Activated T-cell treated with anti-CD3 and anti-CD28 coated beads, Interleukin-2, amount 50 U/mL, for 4 hours (primary cell): Measurements from ENCODE around the gene PLEKHA7. TPM values are rescaled to one million over a fixed set of nuclear protein-coding genes. Genes with fewer than 3 reads are reported as not detected.
A peak's percentile ranks its signal among the peaks of the same experiment; 100 is the strongest.
"Not testable (repeated sequence)": the region's sequence is repeated elsewhere in the genome, so short reads cannot be mapped to it uniquely, and the experiment has no call there.

Experiments used
- ATAC-seq, 2 donors: fragments of 200-7000 bp; cut with Tn5 transposase; one replicate each; pipeline ENCODE4 v1.10.0; 2021
- DNase-seq: peaks from one replicate; pipeline ENCODE4 v3.0.0-alpha.2; 2020
- H3K27me3 Mint-ChIP-seq: one replicate; pipeline ENCODE4 v1.8.0; 2021; ENCODE audit warnings: low read depth, mixed read lengths
- H3K36me3 Mint-ChIP-seq: one replicate; pipeline ENCODE4 v1.8.0; 2022; ENCODE audit warnings: mixed read lengths; ENCODE audit not compliant: insufficient read depth
- H3K4me1 Mint-ChIP-seq: one replicate; pipeline ENCODE4 v1.8.0; 2021; ENCODE audit warnings: low read depth, mixed read lengths
- H3K4me3 Mint-ChIP-seq: one replicate; pipeline ENCODE4 v1.8.0; 2021; ENCODE audit warnings: mild to moderate bottlenecking, moderate library complexity, mixed read lengths
- H3K9me3 Mint-ChIP-seq: one replicate; pipeline ENCODE4 v1.8.0; 2021; ENCODE audit warnings: mixed read lengths
- total RNA-seq, 3 donors: library from RNA; stranded (reverse); gene quantifications; one replicate each; pipeline ENCODE4 v1.2.1, GENCODE V29; 2021

Gene PLEKHA7
- total RNA-seq, 3 donors from 2014 or later, result 2.7 to 3.4 (median 2.7) TPM

DNA sequence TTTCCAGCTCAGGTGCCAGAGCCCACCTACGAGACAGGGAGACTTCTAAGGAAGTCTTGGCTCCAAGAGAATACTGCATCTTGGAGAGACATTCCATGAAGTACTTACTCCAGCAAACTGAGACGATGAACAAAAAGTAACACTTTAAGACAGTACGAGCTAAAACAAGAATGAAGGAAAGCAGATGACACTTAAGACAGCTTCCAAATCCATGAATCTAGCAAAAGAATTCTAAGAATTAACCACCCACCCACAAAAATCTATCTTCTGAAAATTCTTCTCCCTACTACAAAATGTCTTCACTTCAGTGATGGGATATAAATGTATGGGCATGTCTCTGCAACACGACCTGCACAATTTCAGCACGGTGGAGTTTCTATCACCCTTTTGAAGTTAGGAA, 142.8 kb downstream of the PLEKHA7 start:
- Mint-ChIP-seq H3K27me3 (no peaks in the 10 kb centered on the region), H3K9me3 (no peaks in the 10 kb centered on the region), H3K4me3 (no peak overlapping the region), H3K4me1 (peaks cover 3% of the 10 kb centered on the region), H3K36me3 (no peaks in the 10 kb centered on the region)
- ATAC-seq, result no peak
- DNase-seq, result no peak

DNA sequence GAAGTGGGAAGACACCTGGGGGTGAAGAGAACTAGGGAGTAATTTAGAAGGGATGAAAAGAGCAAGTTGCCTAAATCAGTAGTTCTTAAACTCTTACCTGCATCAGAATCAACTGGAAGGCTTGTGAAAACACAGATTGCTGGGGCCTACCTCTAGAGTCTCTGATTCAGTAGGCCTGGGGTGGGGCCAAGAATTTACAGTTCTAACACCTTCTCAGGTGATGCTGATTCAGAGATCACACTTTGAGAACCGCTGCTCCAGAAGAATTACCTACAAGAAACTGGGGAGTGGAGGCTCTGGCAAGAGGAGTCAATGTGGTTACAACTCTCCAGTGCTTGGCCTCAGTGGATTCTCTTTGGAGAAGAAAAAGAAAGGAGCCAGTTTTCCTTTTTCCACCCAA, 147.1 kb downstream of the PLEKHA7 start:
- DNase-seq (no peak), ATAC-seq (no peak)
- H3K4me3 Mint-ChIP-seq, result no peak overlapping the region
- peaks cover 7% of the 10 kb centered on the region for H3K36me3 Mint-ChIP-seq
- no peaks in the 10 kb centered on the region for H3K27me3 Mint-ChIP-seq
- peaks cover 11% of the 10 kb centered on the region for H3K4me1 Mint-ChIP-seq
- H3K9me3 Mint-ChIP-seq, result peaks cover 5% of the 10 kb centered on the region

DNA sequence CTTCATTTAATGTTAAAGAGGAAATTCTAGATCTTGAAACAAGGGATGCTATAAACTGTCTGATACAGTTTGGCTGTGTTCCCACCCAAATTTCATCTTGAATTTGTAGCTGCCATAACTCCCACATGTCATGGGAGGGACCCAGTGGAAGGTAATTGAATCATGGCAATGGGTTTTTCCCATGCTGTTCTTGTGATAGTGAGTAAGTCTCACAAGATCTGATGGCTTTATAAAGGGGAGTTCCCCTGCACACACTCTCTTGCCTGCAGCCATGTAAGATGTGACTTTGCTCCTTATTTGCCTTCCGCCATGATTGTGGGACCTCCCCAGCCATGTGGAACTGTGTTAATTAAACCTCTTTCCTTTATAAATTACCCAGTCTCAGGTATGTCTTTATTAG, 149.8 kb downstream of the PLEKHA7 start:
- DNase-seq, H3K4me3 Mint-ChIP-seq: not testable (repeated sequence)
- peak; percentile 79 for ATAC-seq

DNA sequence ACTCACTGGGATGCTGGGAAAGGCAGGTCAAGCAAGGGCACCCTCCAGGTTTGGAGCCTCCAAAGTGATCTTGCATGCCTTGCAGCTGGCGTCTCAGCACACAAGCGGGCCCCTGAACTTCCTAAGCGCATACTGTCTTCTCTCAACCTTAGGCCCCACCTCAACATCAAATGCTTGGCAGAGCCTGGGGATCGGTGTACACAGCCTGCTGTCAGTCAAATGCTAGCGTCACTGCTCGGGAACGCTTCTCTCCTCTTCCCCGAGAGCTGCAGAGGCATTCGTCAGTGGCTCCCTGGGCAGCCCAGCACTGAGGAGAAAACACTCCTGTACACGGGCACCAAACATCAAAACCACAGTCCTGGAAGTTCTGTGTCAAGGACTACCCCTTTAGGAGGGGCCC, 150.8 kb downstream of the PLEKHA7 start:
- ATAC-seq, result no peak
- H3K4me1 Mint-ChIP-seq, result peaks cover 11% of the 10 kb centered on the region
- H3K36me3 Mint-ChIP-seq, result peaks cover 7% of the 10 kb centered on the region
- H3K27me3 Mint-ChIP-seq, result no peaks in the 10 kb centered on the region
- no peak for DNase-seq
- peaks cover 5% of the 10 kb centered on the region for H3K9me3 Mint-ChIP-seq
- no peak overlapping the region for H3K4me3 Mint-ChIP-seq

More for the DNA sequence above, 149.8 kb downstream of the PLEKHA7 start:
- H3K9me3 Mint-ChIP-seq, H3K36me3 Mint-ChIP-seq, H3K27me3 Mint-ChIP-seq: not testable (repeated sequence)
- H3K4me1 Mint-ChIP-seq, result peaks cover 11% of the 10 kb centered on the region

DNA sequence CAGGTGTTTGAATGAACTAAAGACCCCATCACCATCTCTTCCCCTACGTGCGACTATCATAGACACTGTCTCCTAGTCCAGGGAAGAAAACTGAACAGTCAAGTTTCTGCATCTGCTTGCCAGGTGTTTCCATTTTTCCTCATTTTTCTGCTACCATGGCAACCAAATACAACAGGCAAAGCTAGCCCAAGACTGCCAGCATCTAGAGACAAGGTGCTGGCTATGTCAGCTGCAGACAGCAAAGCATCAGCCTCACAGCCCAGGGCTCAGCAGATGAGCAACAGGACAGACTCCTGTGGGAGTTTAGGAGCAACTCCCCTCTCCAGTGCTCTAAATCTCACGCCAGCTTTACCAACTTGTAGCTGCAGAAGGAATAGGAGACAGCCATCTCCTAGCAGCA, 151.5 kb downstream of the PLEKHA7 start:
- ATAC-seq (no peak), DNase-seq (no peak)
- H3K27me3 Mint-ChIP-seq, result no peaks in the 10 kb centered on the region
- H3K4me1 Mint-ChIP-seq, result peaks cover 11% of the 10 kb centered on the region
- H3K9me3 Mint-ChIP-seq, result peaks cover 5% of the 10 kb centered on the region
- no peak overlapping the region for H3K4me3 Mint-ChIP-seq
- peaks cover 7% of the 10 kb centered on the region for H3K36me3 Mint-ChIP-seq

DNA sequence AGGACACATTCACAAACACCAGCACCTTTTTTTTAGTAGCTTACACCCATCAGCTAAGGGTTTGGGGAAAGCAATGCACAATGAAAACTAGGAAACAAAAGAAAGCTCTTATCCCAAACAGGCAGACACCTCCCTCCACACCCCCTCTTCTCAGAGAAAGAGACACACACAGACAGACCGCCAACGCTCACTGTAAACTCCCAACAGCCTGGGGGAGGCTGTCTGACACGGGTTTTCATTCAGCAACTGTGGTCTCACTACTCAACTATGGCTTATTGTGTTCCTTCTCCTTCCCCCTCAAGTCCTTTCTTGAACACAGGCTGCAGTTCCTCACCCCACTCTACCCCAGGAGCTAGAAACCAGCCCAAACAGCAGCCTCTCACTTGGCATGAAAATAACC, 152.4 kb downstream of the PLEKHA7 start:
- DNase-seq, result no peak
- Mint-ChIP-seq H3K9me3 (peaks cover 5% of the 10 kb centered on the region), H3K36me3 (peaks cover 7% of the 10 kb centered on the region), H3K27me3 (no peaks in the 10 kb centered on the region), H3K4me3 (no peak overlapping the region), H3K4me1 (peaks cover 11% of the 10 kb centered on the region)
- no peak for ATAC-seq

DNA sequence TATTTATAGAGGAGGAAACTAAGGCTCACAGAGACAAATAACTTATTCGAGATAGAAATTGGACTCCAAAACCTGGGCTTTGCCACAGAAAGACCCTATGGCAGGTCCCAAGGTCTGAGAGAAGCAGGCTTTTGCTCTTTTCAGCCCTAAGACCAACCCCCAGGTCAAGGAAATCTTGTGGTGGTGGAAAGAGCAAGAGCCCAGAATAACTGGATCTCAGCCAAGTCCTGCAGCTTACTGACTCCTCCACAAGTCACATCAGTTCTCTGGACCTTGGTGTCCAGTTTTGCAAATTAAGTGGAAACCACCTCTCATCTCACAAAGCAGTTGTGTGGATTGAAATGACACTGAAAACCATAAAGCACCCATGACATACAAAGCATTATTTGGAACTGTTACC, 153.6 kb downstream of the PLEKHA7 start:
- H3K4me1 Mint-ChIP-seq, result peaks cover 8% of the 10 kb centered on the region
- H3K36me3 Mint-ChIP-seq, result peaks cover 7% of the 10 kb centered on the region
- H3K27me3 Mint-ChIP-seq, result no peaks in the 10 kb centered on the region
- no peak for ATAC-seq
- DNase-seq, result no peak
- H3K9me3 Mint-ChIP-seq, result peaks cover 5% of the 10 kb centered on the region
- no peak overlapping the region for H3K4me3 Mint-ChIP-seq

DNA sequence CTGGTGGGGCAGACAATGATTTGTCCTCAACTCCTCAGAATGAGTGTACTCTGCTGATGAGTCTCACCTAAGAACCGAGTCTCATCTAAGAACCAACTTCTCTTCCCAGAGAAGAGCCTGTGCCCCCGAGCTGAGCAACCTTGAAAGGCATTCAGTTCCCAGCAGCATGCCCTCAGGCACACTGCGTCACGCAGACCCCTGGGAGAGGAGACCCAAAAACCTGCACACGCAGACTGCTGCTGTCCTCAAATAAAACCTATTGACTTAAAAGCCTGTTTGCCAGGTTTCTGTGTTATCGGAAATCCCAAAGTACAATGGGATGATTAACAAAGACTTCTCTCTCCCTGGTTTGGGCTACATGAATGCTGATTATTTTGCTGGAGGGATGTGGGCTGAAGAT, 154.6 kb downstream of the PLEKHA7 start:
- peaks cover 6% of the 10 kb centered on the region for H3K4me1 Mint-ChIP-seq
- H3K36me3 Mint-ChIP-seq, result peaks cover 1% of the 10 kb centered on the region
- DNase-seq (no peak), ATAC-seq (no peak)
- peaks cover under 1% of the 10 kb centered on the region for H3K9me3 Mint-ChIP-seq
- no peaks in the 10 kb centered on the region for H3K27me3 Mint-ChIP-seq
- H3K4me3 Mint-ChIP-seq, result no peak overlapping the region

DNA sequence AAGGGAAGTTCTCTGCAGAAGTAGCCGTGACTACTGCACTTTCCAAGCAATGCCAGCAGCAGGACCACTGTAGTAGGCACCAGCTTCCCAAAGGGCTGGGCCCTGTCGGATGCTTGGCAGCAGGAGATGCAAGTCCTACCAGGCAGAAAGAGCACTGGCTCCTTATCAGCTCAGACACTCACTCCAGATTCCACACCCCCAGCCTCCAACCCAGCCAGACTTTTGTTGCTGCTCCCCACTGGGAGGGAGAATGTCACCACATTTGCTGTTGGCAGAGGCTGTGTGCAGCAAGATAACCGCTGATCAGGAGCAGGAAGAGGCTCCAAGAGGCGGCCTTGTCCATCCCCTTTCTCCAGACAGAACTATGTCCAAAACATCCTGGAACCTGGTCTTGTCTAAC, 157.0 kb downstream of the PLEKHA7 start:
- DNase-seq (no peak), ATAC-seq (no peak)
- Mint-ChIP-seq H3K27me3 (no peaks in the 10 kb centered on the region), H3K4me1 (no peaks in the 10 kb centered on the region), H3K36me3 (peaks cover 3% of the 10 kb centered on the region), H3K9me3 (no peaks in the 10 kb centered on the region), H3K4me3 (no peak overlapping the region)

DNA sequence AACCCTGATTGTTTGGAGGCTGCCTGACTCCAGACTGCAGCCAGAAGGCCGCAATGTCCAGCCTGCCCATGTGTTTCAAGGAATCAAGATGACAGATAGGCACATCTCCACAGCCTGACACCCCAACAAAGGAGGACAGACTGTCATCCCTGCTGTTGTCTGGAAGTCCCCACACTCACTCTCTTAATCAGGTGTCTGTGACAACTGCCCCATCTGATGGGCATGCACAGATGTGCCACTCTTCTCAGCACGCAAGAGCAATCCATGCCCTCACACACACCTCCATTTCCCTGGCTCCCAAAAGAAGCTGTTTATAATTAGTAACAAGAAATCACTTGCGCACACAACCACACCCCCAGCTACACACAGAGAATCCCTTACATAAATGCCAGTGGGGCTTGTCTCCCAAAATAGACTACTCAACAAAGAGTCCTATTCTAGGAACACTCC, 158.2 kb downstream of the PLEKHA7 start:
- no peak for ATAC-seq

DNA sequence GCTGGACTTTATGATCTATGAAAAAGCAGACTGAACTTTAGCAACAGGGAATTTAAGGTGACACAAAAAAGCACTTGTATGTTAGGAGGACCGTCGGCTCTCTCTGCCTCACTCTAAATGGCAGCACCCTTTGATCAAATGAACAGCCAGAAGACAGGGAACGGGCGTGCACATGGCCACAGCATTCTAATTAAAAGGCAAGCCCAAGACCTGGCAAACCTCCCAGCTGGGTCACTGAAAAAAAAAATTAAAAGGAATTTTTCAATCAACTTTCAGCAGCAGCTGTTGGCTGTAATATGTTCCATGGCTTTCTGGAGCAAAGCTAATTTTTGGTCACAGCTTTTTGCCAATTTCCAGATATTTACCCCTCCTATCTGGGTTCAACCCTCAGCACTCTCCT, 159.2 kb downstream of the PLEKHA7 start:
- Mint-ChIP-seq H3K4me3 (no peak overlapping the region), H3K9me3 (no peaks in the 10 kb centered on the region), H3K4me1 (no peaks in the 10 kb centered on the region), H3K27me3 (no peaks in the 10 kb centered on the region), H3K36me3 (peaks cover 3% of the 10 kb centered on the region)
- DNase-seq, result no peak
- ATAC-seq, result no peak

More for the DNA sequence above, 158.2 kb downstream of the PLEKHA7 start:
- H3K36me3 Mint-ChIP-seq, result peaks cover 3% of the 10 kb centered on the region
- no peaks in the 10 kb centered on the region for H3K9me3 Mint-ChIP-seq
- no peaks in the 10 kb centered on the region for H3K4me1 Mint-ChIP-seq
- H3K27me3 Mint-ChIP-seq, result no peaks in the 10 kb centered on the region
- no peak for DNase-seq
- no peak overlapping the region for H3K4me3 Mint-ChIP-seq

DNA sequence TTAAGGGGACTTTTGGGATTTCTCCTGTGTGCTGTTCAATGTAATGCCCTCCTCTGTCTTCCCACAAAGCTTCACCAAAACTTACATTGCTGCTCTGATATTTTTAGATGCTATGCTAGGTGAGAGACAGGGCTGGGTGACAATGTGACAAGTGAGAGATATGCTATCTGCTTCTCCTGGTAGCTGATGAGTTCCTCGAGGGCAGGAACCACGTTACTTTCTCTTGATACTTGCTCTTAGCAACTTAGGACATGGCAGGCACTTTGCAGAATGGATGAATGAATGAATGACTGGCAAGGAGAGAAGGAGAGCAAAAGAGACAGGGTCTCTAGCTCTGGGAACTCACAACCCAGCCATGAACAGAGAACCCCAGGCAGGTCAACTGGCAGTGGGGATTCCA, 160.4 kb downstream of the PLEKHA7 start:
- no peaks in the 10 kb centered on the region for H3K9me3 Mint-ChIP-seq
- H3K36me3 Mint-ChIP-seq, result peaks cover 3% of the 10 kb centered on the region
- no peaks in the 10 kb centered on the region for H3K4me1 Mint-ChIP-seq
- ATAC-seq (no peak), DNase-seq (no peak)
- H3K27me3 Mint-ChIP-seq, result no peaks in the 10 kb centered on the region
- H3K4me3 Mint-ChIP-seq, result no peak overlapping the region

DNA sequence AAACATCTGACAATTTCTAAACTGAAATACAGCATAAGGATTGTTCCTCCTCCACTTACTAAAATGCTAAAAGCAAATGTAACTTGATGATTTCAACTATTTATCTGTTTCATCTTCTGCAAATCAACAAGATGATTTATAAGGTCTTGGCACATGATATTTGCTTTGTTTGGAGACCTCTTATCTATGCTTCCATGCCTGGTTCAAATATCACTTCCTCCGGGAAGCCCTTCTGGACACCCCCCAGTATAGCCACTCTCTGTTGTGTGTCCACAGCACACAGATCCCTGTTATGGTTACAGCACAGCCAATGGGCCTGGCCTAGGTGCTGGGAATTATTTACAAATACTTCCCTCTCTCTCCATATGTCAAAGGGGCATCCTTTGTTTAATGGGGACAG, 160.9 kb downstream of the PLEKHA7 start:
- Mint-ChIP-seq H3K27me3 (no peaks in the 10 kb centered on the region), H3K36me3 (peaks cover 3% of the 10 kb centered on the region), H3K4me3 (no peak overlapping the region), H3K4me1 (no peaks in the 10 kb centered on the region), H3K9me3 (no peaks in the 10 kb centered on the region)
- ATAC-seq (no peak), DNase-seq (no peak)

DNA sequence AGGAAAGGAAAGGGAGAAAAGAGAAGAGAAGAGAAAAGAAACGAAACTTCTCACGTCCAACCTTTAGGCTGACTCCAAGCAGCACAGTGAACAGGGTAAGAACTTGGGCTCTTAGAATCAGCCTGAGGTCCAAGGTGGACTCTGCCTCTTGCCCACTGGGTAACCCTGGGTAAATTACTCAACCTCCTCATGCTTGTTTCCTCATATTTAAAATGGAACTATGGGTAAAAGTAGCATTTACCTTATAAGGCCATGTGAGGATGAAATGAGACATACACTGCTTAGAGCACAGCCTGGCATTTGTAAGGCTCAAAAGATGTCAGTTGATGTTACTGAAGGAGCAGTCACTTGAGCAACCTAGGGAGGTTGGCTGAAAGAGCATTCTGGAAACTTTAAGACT, 167.9 kb downstream of the PLEKHA7 start:
- Mint-ChIP-seq H3K4me1 (no peaks in the 10 kb centered on the region), H3K36me3 (peaks cover 3% of the 10 kb centered on the region), H3K4me3 (no peak overlapping the region), H3K27me3 (no peaks in the 10 kb centered on the region), H3K9me3 (no peaks in the 10 kb centered on the region)
- ATAC-seq (no peak), DNase-seq (no peak)

DNA sequence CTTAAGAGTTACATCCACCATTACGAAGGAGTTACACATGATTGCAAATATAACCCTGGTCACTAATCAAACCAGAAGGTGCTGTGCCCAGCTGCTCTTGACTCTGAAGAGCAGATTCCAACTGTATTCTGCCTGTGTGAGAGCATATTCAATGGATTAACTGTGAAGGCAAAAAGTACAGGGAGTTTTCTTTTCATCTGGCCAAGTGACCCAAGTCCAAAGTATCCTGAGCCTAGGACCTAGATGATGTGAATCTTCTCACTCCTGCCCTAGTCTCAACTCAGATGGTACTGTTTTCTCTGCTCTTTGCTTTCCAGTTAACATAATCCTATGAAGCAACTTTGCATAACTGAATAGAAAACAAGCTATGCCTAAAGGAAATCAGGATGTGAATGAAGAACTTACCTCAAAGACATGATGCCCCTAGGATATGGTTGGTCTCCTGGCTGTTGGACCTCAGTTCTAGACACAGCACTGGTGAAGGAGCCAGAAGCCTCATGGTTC, 169.9 kb downstream of the PLEKHA7 start:
- no peaks in the 10 kb centered on the region for H3K4me1 Mint-ChIP-seq
- no peak for ATAC-seq

DNA sequence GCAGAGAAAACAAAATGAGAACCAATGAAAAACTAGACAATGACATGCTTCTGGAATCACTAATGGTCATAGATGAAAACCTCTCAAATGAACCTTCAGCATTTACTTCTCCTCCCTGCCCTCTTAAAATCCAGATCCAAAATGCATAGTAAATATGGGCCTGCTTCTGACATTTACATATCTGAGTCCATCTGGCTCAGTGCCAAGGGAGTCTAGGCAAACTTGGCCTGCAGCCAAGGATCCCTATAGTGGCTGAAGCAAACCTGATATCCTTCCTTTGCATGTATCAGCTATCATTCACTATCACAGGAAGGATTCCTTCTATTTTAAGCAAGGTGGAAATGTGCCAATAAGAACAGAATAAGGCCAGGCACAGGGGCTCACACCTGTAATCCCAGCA, 170.9 kb downstream of the PLEKHA7 start:
- no peak overlapping the region for H3K4me3 Mint-ChIP-seq
- peaks cover 5% of the 10 kb centered on the region for H3K36me3 Mint-ChIP-seq
- H3K27me3 Mint-ChIP-seq, result no peaks in the 10 kb centered on the region
- ATAC-seq (no peak), DNase-seq (no peak)
- no peaks in the 10 kb centered on the region for H3K9me3 Mint-ChIP-seq
- no peaks in the 10 kb centered on the region for H3K4me1 Mint-ChIP-seq

More for the DNA sequence above, 169.9 kb downstream of the PLEKHA7 start:
- Mint-ChIP-seq H3K4me3 (no peak overlapping the region), H3K27me3 (no peaks in the 10 kb centered on the region), H3K36me3 (peaks cover 5% of the 10 kb centered on the region), H3K9me3 (no peaks in the 10 kb centered on the region)
- no peak for DNase-seq
